Measurements from ENCODE around the gene CPD.

The CPD gene

DNA sequence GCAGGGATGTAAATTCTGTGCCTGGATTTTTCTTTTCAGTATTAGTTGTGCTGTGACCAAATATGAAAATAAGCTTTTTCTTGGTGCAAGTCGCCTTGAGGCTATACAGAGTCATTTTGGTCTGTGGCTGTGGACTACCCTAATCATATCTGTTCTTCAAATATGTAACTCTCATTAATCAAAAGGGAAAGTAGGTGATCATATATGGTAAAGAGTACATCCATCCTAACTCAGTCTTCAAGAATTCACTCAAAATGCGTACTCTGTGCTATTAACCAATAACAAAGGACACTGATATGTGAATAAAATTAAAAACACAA lies 2.6 kb downstream of the CPD start:
- no peak overlapping the region for H3K27ac Mint-ChIP-seq
- peaks cover 48% of the 10 kb centered on the region for H3K4me1 Mint-ChIP-seq
- peak overlapping the region; percentile 29 for H3K4me3 Mint-ChIP-seq

DNA sequence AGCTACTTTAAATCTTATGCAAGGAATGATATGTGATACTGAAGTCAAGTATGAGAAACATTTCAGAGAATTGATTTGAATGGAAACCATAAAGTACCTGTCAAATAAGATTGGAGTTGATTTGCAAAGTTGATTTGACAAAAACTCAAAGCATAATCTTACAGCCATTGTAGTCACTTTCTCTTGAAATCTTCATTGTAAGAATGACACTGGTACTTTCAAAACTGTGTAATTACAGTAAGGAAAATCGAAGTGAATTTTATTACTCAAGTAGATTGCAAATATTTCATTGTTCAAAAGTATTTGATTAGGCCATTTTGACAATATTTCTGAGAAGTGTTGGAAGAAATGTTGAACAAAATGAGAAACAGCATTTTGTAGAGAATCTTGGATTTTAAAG lies 3.6 kb downstream of the CPD start:
- Mint-ChIP-seq H3K9me3 (no peaks in the 10 kb centered on the region), H3K36me3 (peaks cover 10% of the 10 kb centered on the region), H3K27ac (no peak overlapping the region), H3K27me3 (peaks cover 2% of the 10 kb centered on the region), H3K4me1 (peaks cover 39% of the 10 kb centered on the region), H3K4me3 (no peak overlapping the region)
- CTCF ChIA-PET: no interaction called here
- no peak for DNase-seq

More for the DNA sequence above, 2.6 kb downstream of the CPD start:
- CTCF ChIA-PET: interaction anchor here (0.7 to 1.7 kb wide), 3 partner anchors 19 to 257 kb away, joined by 3 to 4 read pairs (median 3); no protein-coding TSS in a partner anchor
- H3K27me3 Mint-ChIP-seq: peaks cover 7% of the 10 kb centered on the region
- no peaks in the 10 kb centered on the region for H3K9me3 Mint-ChIP-seq
- H3K36me3 Mint-ChIP-seq: peaks cover 9% of the 10 kb centered on the region
- DNase-seq: no peak

DNA sequence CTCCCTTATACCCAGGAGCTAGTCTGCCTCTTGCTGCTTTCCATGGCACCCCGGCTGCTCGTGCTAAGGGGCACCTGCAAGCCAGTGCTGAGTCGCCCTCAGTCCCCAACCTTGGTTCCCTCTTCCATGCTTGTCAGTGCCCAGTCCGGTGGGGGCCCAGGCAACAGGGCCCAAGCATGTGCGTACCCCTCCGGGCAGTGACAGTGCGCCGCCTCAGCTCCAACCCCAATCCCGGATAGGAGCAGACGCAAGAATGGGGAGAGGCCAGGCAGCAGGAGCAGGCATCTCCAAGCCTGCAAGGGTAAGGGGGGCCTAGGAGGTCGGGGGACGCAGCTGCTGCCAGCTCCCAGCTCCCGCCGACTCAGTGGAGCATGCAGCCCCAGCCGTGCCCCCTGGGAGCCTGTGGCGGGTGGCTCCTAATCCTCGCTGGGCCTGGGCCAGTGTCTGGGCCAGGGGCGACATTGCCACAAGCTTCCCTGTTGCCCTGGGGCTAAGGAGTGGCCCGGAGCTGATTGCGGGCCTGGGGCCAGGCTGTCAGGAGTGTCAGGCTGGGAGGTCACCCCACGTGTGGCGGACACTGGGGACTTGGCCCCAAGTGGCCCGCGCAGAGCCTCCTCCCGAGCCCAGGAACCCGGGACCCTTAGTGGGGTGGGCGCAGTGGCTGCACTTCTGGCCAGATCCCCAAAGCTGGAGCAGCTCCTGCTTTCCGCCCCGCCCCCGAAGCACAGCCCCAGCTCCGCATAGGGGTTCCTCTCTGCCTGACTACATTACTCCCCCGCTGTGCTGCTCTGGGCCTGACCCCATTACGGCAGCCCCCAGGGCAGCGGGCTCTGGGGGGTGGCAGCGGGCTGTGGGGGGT lies 9.8 kb downstream of the CPD start:
- Mint-ChIP-seq H3K4me3 (no peak overlapping the region), H3K4me1 (no peaks in the 10 kb centered on the region), H3K27ac (no peak overlapping the region), H3K9me3 (no peaks in the 10 kb centered on the region), H3K27me3 (no peaks in the 10 kb centered on the region), H3K36me3 (peaks cover 16% of the 10 kb centered on the region)
- no peak for DNase-seq
- CTCF ChIA-PET: interaction anchor here (1.2 kb wide), 1 partner anchor 16 kb away, joined by 3 read pairs; no protein-coding TSS in a partner anchor

DNA sequence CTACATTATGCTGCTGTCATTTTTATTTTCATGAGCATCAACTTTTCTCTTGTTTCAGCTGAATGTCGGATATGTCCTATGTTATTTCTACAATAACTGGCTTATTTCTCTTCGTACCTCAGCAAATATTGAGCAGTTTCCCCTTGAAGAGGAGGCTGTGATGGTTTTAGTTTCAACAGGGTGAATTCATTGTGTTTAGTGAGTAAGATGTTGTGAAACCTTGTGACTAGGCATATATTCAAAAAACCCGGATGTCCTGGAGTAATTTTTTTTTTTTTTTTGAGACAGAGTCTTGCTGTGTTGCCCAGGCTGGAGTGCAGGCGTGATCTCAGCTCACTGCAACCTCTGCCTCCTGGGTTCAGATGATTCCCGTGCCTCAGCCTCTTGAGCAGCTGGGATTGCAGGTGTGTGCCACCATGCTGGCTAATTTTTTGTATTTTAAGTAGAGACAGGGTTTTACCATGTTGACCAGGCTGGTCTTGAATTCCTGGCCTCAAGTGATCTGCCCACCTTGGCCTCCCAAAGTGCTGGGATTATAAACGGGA lies 11.1 kb downstream of the CPD start:
- H3K27ac Mint-ChIP-seq: no peak overlapping the region
- H3K4me1 Mint-ChIP-seq: no peaks in the 10 kb centered on the region
- no peak for DNase-seq
- peaks cover 15% of the 10 kb centered on the region for H3K36me3 Mint-ChIP-seq
- no peak overlapping the region for H3K4me3 Mint-ChIP-seq
- CTCF ChIA-PET: interaction anchor here (0.6 to 1.2 kb wide), 2 partner anchors 17 to 33 kb away, joined by 3 to 5 read pairs; no protein-coding TSS in a partner anchor
- H3K27me3 Mint-ChIP-seq: no peaks in the 10 kb centered on the region
- H3K9me3 Mint-ChIP-seq: no peaks in the 10 kb centered on the region

DNA sequence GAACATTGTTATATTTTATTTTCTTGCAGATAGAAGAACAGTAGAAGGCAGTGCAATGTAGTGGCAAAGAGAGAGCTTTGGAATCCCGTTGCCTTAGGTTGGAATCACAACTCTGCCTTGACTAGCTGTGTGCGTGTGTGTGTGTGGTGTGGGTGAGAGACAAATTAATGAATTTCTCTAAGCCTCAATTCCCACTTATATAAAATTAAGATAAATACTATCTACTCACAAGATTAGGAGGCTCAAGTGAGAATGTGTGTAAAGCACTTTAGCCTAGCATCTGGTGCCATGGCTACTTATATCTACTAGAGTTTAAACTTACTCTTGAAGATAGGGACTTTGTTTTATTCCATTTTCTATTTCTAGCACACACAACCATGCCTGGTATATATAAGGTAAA lies 12.8 kb downstream of the CPD start:
- Mint-ChIP-seq H3K4me1 (no peaks in the 10 kb centered on the region), H3K4me3 (no peak overlapping the region), H3K9me3 (no peaks in the 10 kb centered on the region), H3K36me3 (peaks cover 9% of the 10 kb centered on the region), H3K27ac (no peak overlapping the region), H3K27me3 (no peaks in the 10 kb centered on the region)
- DNase-seq: no peak
- CTCF ChIA-PET: interaction anchor here (1.0 kb wide), 1 partner anchor 325 kb away, joined by 3 read pairs; no protein-coding TSS in a partner anchor

DNA sequence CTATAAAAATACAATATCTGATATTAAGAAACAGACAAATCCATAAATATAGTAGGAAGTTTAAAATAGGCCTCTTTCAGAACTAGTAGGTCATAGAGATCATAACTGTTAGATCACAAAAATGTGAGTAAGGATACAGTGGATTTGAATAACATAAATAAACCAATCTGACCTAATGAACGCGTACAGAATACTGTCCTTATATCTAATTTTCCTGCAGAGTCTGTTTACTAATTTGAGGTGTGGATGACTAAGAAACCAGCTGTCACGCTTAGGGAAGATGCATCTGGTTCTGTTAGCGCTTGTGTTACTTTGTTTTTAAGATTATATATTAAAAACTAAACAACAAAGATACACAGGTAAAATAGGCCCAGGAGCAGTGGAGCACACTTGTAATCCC lies 14.8 kb downstream of the CPD start:
- Mint-ChIP-seq H3K27ac (no peak overlapping the region), H3K27me3 (no peaks in the 10 kb centered on the region), H3K4me1 (no peaks in the 10 kb centered on the region), H3K4me3 (no peak overlapping the region), H3K36me3 (peaks cover 3% of the 10 kb centered on the region), H3K9me3 (no peaks in the 10 kb centered on the region)
- CTCF ChIA-PET: no interaction called here
- DNase-seq: no peak

DNA sequence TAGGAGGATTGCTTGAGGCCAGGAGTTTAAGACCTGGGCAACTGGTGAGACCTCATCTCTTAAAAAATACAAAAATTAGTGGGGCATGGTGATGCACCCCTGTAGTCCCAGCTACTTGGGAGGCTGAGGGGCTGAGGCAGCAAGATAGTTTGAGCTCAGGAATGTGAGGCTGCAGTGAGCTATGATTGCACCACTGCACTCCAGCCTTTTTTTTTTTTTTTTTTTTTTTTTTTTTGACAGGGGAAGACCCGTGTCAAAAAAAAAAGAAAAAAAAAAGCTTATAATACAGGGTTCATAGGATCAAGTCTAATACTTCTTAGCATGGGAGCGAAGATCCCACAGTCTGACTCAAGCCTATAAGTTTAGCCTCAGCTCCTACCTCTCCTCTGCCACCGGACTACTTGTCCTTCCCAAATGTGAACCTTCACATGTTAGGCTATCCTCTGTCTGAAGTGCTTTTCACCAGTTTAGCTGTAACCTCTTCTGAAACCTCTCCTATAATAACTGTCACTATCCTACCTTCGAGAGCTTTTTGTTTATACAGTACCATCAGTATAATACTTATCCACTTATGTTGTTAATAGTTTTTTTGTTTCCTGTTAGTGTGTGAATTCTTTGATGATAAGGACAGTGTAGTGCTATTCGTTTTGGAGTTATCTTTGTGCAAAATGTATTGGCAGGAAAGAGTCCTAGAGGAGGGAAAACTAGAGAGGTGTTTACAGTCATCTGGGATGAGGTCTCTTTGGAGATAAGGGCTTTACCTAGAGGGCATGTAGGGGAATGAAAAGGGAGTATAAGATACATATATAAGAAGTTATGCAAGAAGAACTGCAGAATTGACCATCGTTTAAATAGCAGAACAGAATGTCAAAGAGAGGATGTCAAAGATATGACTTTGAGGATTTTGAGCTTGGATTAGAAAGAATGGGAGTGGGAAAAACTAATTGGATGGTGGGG lies 15.5 kb downstream of the CPD start:
- CTCF ChIA-PET: interaction anchor here (0.5 kb wide), 1 partner anchor 41 kb away, joined by 3 read pairs; no protein-coding TSS in a partner anchor
- H3K4me3 Mint-ChIP-seq: no peak overlapping the region
- no peak for DNase-seq
- H3K27me3 Mint-ChIP-seq: no peaks in the 10 kb centered on the region
- no peaks in the 10 kb centered on the region for H3K9me3 Mint-ChIP-seq
- peaks cover 3% of the 10 kb centered on the region for H3K36me3 Mint-ChIP-seq
- H3K27ac Mint-ChIP-seq: no peak overlapping the region
- no peaks in the 10 kb centered on the region for H3K4me1 Mint-ChIP-seq

DNA sequence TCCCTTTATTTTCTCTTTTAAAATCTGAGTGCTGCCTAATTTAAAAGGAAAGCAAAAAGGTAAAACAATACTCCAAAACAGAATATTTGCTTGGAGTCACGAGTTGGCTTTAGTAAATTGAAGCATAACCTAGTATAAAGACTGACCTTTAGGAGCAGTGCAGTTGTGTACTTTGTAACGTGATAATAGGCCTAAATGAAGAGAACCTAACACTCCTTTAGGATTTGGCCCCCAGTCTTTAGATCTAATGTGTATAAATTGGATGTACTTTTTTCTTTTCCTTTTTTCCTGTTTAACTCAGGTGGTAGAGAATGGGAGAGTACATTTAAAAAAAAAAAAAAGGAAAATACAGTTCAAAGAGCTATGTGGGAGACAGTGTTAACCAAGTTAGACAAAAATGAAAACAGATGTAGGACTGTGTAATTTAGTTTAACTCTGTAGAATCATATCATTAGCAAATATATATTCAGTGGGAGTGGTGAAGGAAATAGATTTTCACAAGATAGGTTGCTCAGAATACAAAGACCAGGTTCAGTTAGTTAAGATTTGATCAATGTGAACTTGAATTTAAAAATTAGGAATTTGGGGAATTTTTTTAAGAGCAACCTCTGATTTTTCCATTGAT lies 16.8 kb downstream of the CPD start:
- no peak for DNase-seq
- Mint-ChIP-seq H3K27ac (no peak overlapping the region), H3K4me3 (no peak overlapping the region), H3K36me3 (peaks cover 2% of the 10 kb centered on the region), H3K27me3 (no peaks in the 10 kb centered on the region), H3K9me3 (no peaks in the 10 kb centered on the region), H3K4me1 (no peaks in the 10 kb centered on the region)
- CTCF ChIA-PET: interaction anchor here (0.7 kb wide), 1 partner anchor 11 kb away, joined by 3 read pairs; no protein-coding TSS in a partner anchor

DNA sequence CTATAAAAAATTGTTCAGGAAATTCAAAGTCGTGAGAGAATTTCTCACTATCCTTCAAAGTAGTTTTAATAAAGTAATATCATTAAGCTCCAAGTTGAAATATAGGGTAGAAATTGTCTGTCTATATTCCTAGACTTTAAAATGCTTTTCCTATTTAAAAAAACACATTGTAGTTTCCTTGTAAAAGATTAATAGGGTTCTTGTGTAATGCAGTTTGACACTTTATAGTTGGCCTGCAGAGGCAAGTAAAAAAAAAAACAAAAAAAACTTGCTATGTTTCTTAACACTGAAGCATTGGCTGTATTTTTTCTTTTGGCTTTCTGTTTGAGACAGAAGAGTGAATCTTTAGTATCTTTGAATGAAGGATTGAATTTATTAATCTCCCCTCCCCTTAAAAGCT lies 17.4 kb downstream of the CPD start:
- CTCF ChIA-PET: interaction anchor here (0.7 kb wide), 1 partner anchor 12 kb away, joined by 3 read pairs; no protein-coding TSS in a partner anchor
- Mint-ChIP-seq H3K36me3 (peaks cover 2% of the 10 kb centered on the region), H3K4me3 (no peak overlapping the region), H3K4me1 (no peaks in the 10 kb centered on the region), H3K27me3 (no peaks in the 10 kb centered on the region), H3K27ac (no peak overlapping the region), H3K9me3 (no peaks in the 10 kb centered on the region)
- no peak for DNase-seq

DNA sequence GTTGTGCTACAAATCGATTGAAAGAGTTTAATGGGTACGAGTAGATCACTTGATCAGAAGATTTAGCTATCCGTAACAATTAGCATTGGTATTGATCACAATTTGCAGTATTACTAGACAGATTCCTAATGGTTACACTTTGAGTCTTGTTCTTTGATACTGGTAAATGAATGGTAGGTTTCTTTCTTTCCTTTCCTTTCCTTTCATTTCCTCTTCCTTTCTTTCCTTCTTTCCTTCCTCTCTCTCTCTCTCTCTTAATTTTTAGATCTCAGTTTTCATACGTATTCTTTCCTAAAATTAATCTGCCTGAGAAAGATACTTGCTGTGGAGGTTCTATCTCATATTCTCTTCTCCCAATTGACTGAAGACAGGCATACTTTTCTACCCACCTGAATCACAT lies 17.9 kb downstream of the CPD start:
- H3K4me1 Mint-ChIP-seq: no peaks in the 10 kb centered on the region

DNA sequence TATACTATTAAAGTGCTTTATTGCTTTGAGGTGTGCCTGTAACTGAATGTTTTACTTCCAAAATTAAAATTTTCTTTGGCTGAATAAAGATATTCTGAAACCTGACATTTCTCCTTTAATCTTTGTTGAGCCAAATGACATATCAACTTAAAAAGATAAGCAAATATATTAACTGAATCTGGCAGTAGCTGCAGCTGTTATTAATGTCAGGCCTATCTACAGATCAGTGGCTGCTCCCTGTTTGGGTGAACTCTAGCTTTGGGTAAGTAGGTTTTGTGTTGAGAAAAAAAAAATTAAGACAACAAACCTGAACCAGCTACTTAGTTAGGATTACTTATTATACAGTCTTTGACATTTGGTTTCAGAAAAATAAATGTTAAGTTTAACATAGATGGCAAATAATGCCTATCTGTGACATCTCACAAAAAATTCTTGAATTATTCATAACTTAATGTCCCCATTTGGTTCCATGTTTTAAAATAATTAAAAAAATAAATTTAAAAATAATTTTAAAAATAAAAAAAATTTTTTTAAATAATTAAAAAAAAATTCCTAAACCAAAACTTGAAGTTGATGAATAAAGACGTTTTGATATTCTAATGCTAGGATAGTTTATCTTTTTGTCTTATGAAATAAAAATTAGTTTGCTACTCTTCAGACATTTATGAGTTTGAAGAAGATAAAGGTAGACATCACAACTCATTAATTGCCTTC lies 19.8 kb downstream of the CPD start:
- CTCF ChIA-PET: no interaction called here
- no peak for DNase-seq
- no peaks in the 10 kb centered on the region for H3K4me1 Mint-ChIP-seq
- no peak overlapping the region for H3K4me3 Mint-ChIP-seq
- H3K27ac Mint-ChIP-seq: no peak overlapping the region
- peaks cover 13% of the 10 kb centered on the region for H3K36me3 Mint-ChIP-seq
- H3K27me3 Mint-ChIP-seq: no peaks in the 10 kb centered on the region
- H3K9me3 Mint-ChIP-seq: no peaks in the 10 kb centered on the region

More for the DNA sequence above, 17.9 kb downstream of the CPD start:
- no peaks in the 10 kb centered on the region for H3K9me3 Mint-ChIP-seq
- no peak overlapping the region for H3K27ac Mint-ChIP-seq
- no peaks in the 10 kb centered on the region for H3K27me3 Mint-ChIP-seq
- CTCF ChIA-PET: no interaction called here
- no peak for DNase-seq
- peaks cover 2% of the 10 kb centered on the region for H3K36me3 Mint-ChIP-seq
- no peak overlapping the region for H3K4me3 Mint-ChIP-seq

DNA sequence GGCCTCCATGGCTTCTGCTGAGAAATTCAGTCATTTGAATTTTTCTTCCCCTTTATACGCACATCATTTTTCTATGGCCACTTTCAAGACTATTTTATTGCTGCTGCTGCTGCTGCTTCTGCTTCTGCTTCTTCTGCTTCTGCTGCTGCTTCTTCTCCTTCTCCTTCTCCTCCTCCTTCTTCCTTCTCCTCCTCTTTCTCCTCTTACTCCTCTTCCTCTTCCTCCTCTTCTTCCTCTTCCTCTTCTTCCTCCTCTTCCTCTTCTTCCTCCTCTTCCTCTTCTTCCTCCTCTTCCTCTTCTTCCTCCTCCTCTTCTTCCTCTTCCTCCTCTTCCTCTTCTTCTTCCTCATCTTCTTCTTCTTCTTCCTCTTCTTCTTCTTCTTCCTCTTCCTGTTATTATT lies 22.4 kb downstream of the CPD start:
- H3K36me3 Mint-ChIP-seq: peaks cover 15% of the 10 kb centered on the region
- CTCF ChIA-PET: no interaction called here
- no peaks in the 10 kb centered on the region for H3K4me1 Mint-ChIP-seq
- no peak for DNase-seq
- H3K27me3 Mint-ChIP-seq: no peaks in the 10 kb centered on the region
- H3K4me3 Mint-ChIP-seq: no peak overlapping the region
- peak overlapping the region; percentile 66 for H3K27ac Mint-ChIP-seq
- H3K9me3 Mint-ChIP-seq: peaks cover 1% of the 10 kb centered on the region

DNA sequence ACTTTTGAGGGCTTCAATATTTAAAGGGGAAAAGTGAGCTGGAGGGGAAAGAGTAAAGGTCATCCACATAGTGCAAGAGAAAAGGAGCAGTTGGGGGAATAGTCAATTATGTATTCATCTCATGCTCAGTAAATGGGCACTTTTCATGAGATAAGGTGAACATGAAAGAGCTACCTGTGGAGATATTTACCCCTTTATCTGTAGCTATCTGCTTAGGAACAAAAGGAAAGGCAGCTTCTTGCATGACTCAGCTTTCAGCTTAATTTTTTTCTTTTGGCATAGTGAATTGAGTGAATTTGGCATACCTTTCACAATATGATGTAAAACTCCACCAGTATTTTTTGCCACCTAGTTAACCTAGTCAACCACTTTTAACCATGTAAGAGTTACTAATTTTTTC lies 26.4 kb downstream of the CPD start:
- DNase-seq: no peak
- H3K27me3 Mint-ChIP-seq: no peaks in the 10 kb centered on the region
- CTCF ChIA-PET: interaction anchor here (0.5 kb wide), 1 partner anchor 300 kb away, joined by 3 read pairs; no protein-coding TSS in a partner anchor
- H3K27ac Mint-ChIP-seq: no peak overlapping the region
- no peak overlapping the region for H3K4me3 Mint-ChIP-seq
- peaks cover 15% of the 10 kb centered on the region for H3K36me3 Mint-ChIP-seq
- H3K4me1 Mint-ChIP-seq: no peaks in the 10 kb centered on the region
- peaks cover 3% of the 10 kb centered on the region for H3K9me3 Mint-ChIP-seq

All from activated naive CD4-positive, alpha-beta T cell treated with anti-CD3 and anti-CD28 coated beads, Interleukin-2, amount 10 ng/mL, durations not matched to agents 7 days and 5 days (primary cell).